Measurements from ENCODE around the gene ISCU. TPM values are rescaled to one million over a fixed set of nuclear protein-coding genes. Genes with fewer than 3 reads are reported as not detected.

Gene ISCU
- total and polyA plus RNA-seq, 9 of the 15 experiments (the other 6 are each of a cell fraction or from before 2014, with no cell fraction given): 15.9 to 92.5 (median 77.3) TPM

- TF ChIP-seq USF1 (CRISPR knock-in tag; IDR thresholded peaks at IDR 0.05): 0 out of 2 replicates have a peak, but pooled peaks have one; percentile 6
- 0 out of 2 replicates have a peak, but pooled peaks have one; percentile 11 for TF ChIP-seq NR2C2 (CRISPR knock-in tag; IDR thresholded peaks at IDR 0.05)
- no peak; the same call in 1 of the 2 replicates for TF ChIP-seq NR2C2 (tag; IDR thresholded peaks at IDR 0.05)
- peak; percentile 42 to 75; a peak in 3 of 4 replicates for TF ChIP-seq TRIM24 (IDR thresholded peaks at IDR 0.05)
- TF ChIP-seq ZNF551 (CRISPR knock-in tag; IDR thresholded peaks at IDR 0.05): no peak
- TF ChIP-seq ZNF407 (IDR thresholded peaks at IDR 0.05; ENCODE audit: low read depth): 0 out of 2 replicates have a peak, but pooled peaks have one; percentile 14
- no peak for TF ChIP-seq ZBTB49 (CRISPR knock-in tag; IDR thresholded peaks at IDR 0.05; ENCODE audit: borderline replicate concordance)
- peak; percentile 18 for TF ChIP-seq PHF20 (IDR thresholded peaks at IDR 0.05; ENCODE audit: partially characterized antibody)
- TF ChIP-seq RERE (CRISPR knock-in tag; IDR thresholded peaks at IDR 0.05; ENCODE audit: borderline replicate concordance): no peak
These were observed 43.5 kb downstream of the ISCU start (continued) for GRCh38 chr12:108605690-108606406.
